Neuronal stem cell (in vitro differentiated cells): ENCODE data around the gene PIGN.

Source experiments
- DNase-seq: peaks from one replicate; pipeline ENCODE4 v3.0.0-alpha.2; 2013; ENCODE audit warnings: low spot score
- H2AFZ ChIP-seq: one replicate; pipeline ENCODE4 v1.6.1; 2013; ENCODE audit warnings: mild to moderate bottlenecking, low read length, inconsistent platforms
- H2AK5ac ChIP-seq: 2 replicates; pipeline ENCODE4 v1.6.1; 2013; ENCODE audit warnings: low read depth, mild to moderate bottlenecking, inconsistent platforms, low read length, moderate library complexity, mixed read lengths
- H2BK120ac ChIP-seq: 2 replicates; pipeline ENCODE4 v1.6.1; 2013; ENCODE audit warnings: low read depth, mild to moderate bottlenecking, inconsistent platforms, low read length, moderate library complexity, mixed read lengths
- H2BK12ac ChIP-seq: one replicate; pipeline ENCODE4 v1.6.1; 2013; ENCODE audit warnings: low read length, inconsistent platforms
- H2BK15ac ChIP-seq: 2 replicates; pipeline ENCODE4 v1.6.1; 2013; ENCODE audit warnings: mild to moderate bottlenecking, low read length, inconsistent platforms, mixed read lengths
- H2BK5ac ChIP-seq: one replicate; pipeline ENCODE4 v1.6.1; 2013; ENCODE audit warnings: inconsistent platforms, mild to moderate bottlenecking, low read length, moderate library complexity
- H3K14ac ChIP-seq: one replicate; pipeline ENCODE4 v1.6.1; 2013; ENCODE audit warnings: low read length, inconsistent platforms
- H3K18ac ChIP-seq: 2 replicates; pipeline ENCODE4 v1.6.1; 2013; ENCODE audit warnings: low read length, inconsistent platforms
- H3K23ac ChIP-seq: 2 replicates; pipeline ENCODE4 v1.6.1; 2013; ENCODE audit warnings: low read depth, mild to moderate bottlenecking, mixed read lengths, low read length, inconsistent platforms; ENCODE audit not compliant: poor library complexity
- H3K27ac ChIP-seq: replicated peaks from 3 replicates; pipeline ENCODE4 v1.5.1; 2013; ENCODE audit warnings: low read length, inconsistent platforms
- H3K27me3 ChIP-seq, 3 experiments: 2 replicates each; pipeline ENCODE4 v1.6.1; 2013; ENCODE audit warnings: low read length in 3 of 3, mild to moderate bottlenecking in 2 of 3, inconsistent platforms in 1 of 3, low read depth in 1 of 3, mixed read lengths in 1 of 3, moderate library complexity in 1 of 3; ENCODE audit not compliant: control insufficient read depth in 3 of 3, insufficient read depth in 3 of 3
- H3K36me3 ChIP-seq, 2 donors: replicated peaks in 1 of 2; 2 replicates each; pipeline ENCODE4 v1.6.1; 2013; ENCODE audit warnings: low read length in 2 of 2; ENCODE audit not compliant: control insufficient read depth in 2 of 2, insufficient read depth in 2 of 2
- H3K4ac ChIP-seq: 2 replicates; pipeline ENCODE4 v1.6.1; 2013; ENCODE audit warnings: inconsistent platforms, mild to moderate bottlenecking, low read length, moderate library complexity
- H3K4me1 ChIP-seq, 2 donors: 1 replicate in 1 of 2; 2 replicates in 1 of 2; pipeline ENCODE4 v1.6.1; 2013; ENCODE audit warnings: low read length in 2 of 2, low read depth in 1 of 2; ENCODE audit not compliant: control insufficient read depth in 2 of 2, insufficient read depth in 1 of 2
- H3K4me2 ChIP-seq: one replicate; pipeline ENCODE4 v1.6.1; 2013; ENCODE audit warnings: mild to moderate bottlenecking, low read length, inconsistent platforms; ENCODE audit not compliant: insufficient read depth, poor library complexity, severe bottlenecking
- H3K4me3 ChIP-seq, 2 donors: 2 replicates each; pipeline ENCODE4 v1.5.1; 2013; ENCODE audit warnings: low read length in 2 of 2, mild to moderate bottlenecking in 2 of 2, inconsistent platforms in 1 of 2, moderate library complexity in 1 of 2
- H3K79me1 ChIP-seq: one replicate; pipeline ENCODE4 v1.6.1; 2013; ENCODE audit warnings: low read depth, mild to moderate bottlenecking, inconsistent platforms, low read length, moderate library complexity
- H3K9ac ChIP-seq: one replicate; pipeline ENCODE4 v1.6.1; 2013; ENCODE audit warnings: mild to moderate bottlenecking, low read depth, low read length, inconsistent platforms; ENCODE audit not compliant: poor library complexity
- H3K9me3 ChIP-seq, 2 donors: replicated peaks in 1 of 2; 2 replicates each; pipeline versions ENCODE3 to v1.6.1; 2013; ENCODE audit warnings: low read length in 2 of 2, mild to moderate bottlenecking in 2 of 2, inconsistent platforms in 1 of 2, low read depth in 1 of 2, mixed read lengths in 1 of 2, moderate library complexity in 1 of 2; ENCODE audit not compliant: control insufficient read depth in 2 of 2, insufficient read depth in 1 of 2
- H4K8ac ChIP-seq: one replicate; pipeline ENCODE4 v1.6.1; 2013; ENCODE audit warnings: low read depth, mild to moderate bottlenecking, inconsistent platforms, low read length, moderate library complexity
- H4K91ac ChIP-seq: one replicate; pipeline ENCODE4 v1.6.1; 2013; ENCODE audit warnings: low read length, low read depth, mild to moderate bottlenecking, inconsistent platforms; ENCODE audit not compliant: poor library complexity
- WGBS, 2 donors: extraction: QIAGEN DNeasy Blood & Tissue Kit; methylation state at CpG; one replicate each; pipeline ENCODE4 v1.1.7; 2013; ENCODE audit warnings: missing lambda C conversion rate in 2 of 2, mixed read lengths in 1 of 2; ENCODE audit not compliant: insufficient read length in 2 of 2, insufficient replicate concordance in 1 of 2; ENCODE audit errors: extremely low coverage in 2 of 2; 5-methylcytosine and 5-hydroxymethylcytosine counted together

Gene PIGN

DNA sequence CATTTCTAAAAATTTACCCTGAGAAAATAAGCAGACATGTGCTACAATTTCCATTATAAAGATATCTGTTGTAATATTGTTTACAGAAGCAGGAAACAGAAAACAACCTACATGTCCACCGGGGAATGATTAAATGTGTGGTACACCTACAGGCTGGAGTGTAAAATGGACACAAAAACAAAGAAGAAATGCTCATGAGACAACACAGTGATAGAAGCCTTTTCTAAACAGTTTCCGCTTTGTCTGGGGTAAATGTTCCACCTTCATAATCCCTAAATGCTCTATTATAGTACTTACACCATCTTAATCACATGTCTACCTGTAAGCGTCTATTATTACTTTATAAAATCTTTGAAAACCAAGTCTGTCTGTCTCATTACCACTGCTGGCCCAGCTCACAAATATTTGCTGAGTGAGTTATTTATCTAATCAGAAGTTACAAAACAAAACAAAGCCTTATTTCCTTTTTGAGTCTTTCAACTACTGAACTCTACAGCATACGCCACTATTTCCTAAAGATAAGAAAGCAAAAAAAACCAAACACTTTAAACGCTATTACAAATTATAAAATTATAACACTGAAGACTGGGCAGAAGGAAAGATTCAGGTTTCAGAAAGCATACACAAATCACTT lies 95.3 kb downstream of the PIGN start:
- no peaks in the 10 kb centered on the region for H3K4me1 ChIP-seq
- no peak overlapping the region for H3K18ac ChIP-seq
- no peak overlapping the region for H4K8ac ChIP-seq
- H3K9ac ChIP-seq, result no peak overlapping the region
- H2BK12ac ChIP-seq, result no peak overlapping the region
- no peak for DNase-seq
- no peaks in the 10 kb centered on the region for H3K27me3 ChIP-seq
- no peak overlapping the region for H3K4me3 ChIP-seq
- H2BK120ac ChIP-seq, result no peak overlapping the region
- H3K23ac ChIP-seq, result no peak overlapping the region
- H3K27ac ChIP-seq, result no peak overlapping the region
- H3K9me3 ChIP-seq, result no peaks in the 10 kb centered on the region
- peaks cover 0 to 8% of the 10 kb centered on the region in 2 donors for H3K36me3 ChIP-seq
- H2AFZ ChIP-seq, result no peak overlapping the region
- H2AK5ac ChIP-seq, result no peak overlapping the region
- H3K4me2 ChIP-seq, result no peak overlapping the region
- H3K14ac ChIP-seq, result no peak overlapping the region
- H4K91ac ChIP-seq, result no peak overlapping the region
- H2BK5ac ChIP-seq, result no peak overlapping the region
- WGBS, 2 donors, result 100% methylated on average over 2 of the region's 5 CpGs; no CpG with 5 or more reads in 1 of the 2 donors
- no peak overlapping the region for H3K4ac ChIP-seq
- H3K79me1 ChIP-seq, result no peaks in the 10 kb centered on the region
- H2BK15ac ChIP-seq, result no peak overlapping the region

DNA sequence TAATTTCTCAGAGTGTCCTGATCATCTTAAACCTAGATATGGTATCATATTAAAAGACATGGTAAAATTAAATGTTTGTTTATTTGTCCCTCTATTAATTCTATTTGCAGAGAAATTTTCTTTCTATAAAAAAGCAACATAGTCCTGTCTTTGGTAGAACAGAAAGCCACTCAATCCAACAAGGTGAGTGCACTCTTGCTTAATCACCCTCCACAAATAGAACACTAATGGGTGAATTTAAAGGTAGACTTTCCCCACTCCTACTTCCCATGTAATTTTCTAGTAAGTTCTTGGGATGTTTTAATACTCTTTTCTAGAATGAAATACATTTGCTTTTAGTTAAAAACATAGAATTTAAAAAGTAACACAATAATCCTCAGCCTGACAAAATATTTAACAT lies 97.7 kb downstream of the PIGN start:
- no peak overlapping the region for H3K4me2 ChIP-seq
- no peak overlapping the region for H3K14ac ChIP-seq
- H2BK5ac ChIP-seq, result no peak overlapping the region
- no peak overlapping the region for H3K9ac ChIP-seq
- H2AFZ ChIP-seq, result no peak overlapping the region
- no peak overlapping the region for H2BK15ac ChIP-seq
- no peak for DNase-seq
- no peak overlapping the region for H2BK12ac ChIP-seq
- no peak overlapping the region for H3K4me3 ChIP-seq
- H3K27me3 ChIP-seq, result no peaks in the 10 kb centered on the region
- H3K4me1 ChIP-seq, result peaks cover 0 to 2% of the 10 kb centered on the region in 2 donors
- H2BK120ac ChIP-seq, result no peak overlapping the region
- H4K8ac ChIP-seq, result no peak overlapping the region
- no peak overlapping the region for H2AK5ac ChIP-seq
- no peak overlapping the region for H3K4ac ChIP-seq
- no peaks in the 10 kb centered on the region for H3K9me3 ChIP-seq
- no peaks in the 10 kb centered on the region for H3K79me1 ChIP-seq
- no peak overlapping the region for H3K23ac ChIP-seq
- no peak overlapping the region for H4K91ac ChIP-seq
- no peak overlapping the region for H3K27ac ChIP-seq
- H3K36me3 ChIP-seq, result peaks cover 0 to 9% of the 10 kb centered on the region in 2 donors
- no peak overlapping the region for H3K18ac ChIP-seq

DNA sequence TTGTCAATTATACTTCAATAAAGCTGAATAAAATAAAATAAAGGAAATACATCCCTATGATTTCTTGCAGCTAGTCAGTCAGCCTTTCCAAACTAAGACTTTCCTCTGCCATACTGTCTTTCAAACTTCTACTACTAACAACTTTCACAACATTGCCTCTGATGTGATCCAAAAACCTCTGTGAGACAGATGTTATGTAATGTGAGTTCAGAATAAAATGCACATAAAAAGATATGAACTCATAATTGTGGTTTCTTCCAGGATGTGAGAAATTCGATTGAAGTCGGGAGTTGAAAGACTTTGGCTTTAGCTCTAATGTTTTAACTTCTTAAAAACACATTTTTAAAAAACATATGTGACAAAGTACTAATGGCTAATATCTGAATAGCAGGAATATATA lies 98.7 kb downstream of the PIGN start:
- H4K8ac ChIP-seq, result no peak overlapping the region
- H3K36me3 ChIP-seq, result peaks cover 0 to 9% of the 10 kb centered on the region in 2 donors
- no CpG with 5 or more reads among the region's 2 CpGs for WGBS, 2 donors
- no peaks in the 10 kb centered on the region for H3K9me3 ChIP-seq
- no peak overlapping the region for H3K27ac ChIP-seq
- H2BK12ac ChIP-seq, result no peak overlapping the region
- no peak overlapping the region for H3K4me3 ChIP-seq
- H2BK5ac ChIP-seq, result no peak overlapping the region
- peaks cover 0 to 2% of the 10 kb centered on the region in 2 donors for H3K4me1 ChIP-seq
- no peaks in the 10 kb centered on the region for H3K27me3 ChIP-seq
- H3K4me2 ChIP-seq, result no peak overlapping the region
- no peaks in the 10 kb centered on the region for H3K79me1 ChIP-seq
- H3K4ac ChIP-seq, result no peak overlapping the region
- no peak for DNase-seq
- no peak overlapping the region for H2AFZ ChIP-seq
- H2BK120ac ChIP-seq, result no peak overlapping the region
- H3K18ac ChIP-seq, result no peak overlapping the region
- no peak overlapping the region for H3K23ac ChIP-seq
- H4K91ac ChIP-seq, result no peak overlapping the region
- no peak overlapping the region for H3K9ac ChIP-seq
- no peak overlapping the region for H3K14ac ChIP-seq
- H2BK15ac ChIP-seq, result no peak overlapping the region
- H2AK5ac ChIP-seq, result no peak overlapping the region

DNA sequence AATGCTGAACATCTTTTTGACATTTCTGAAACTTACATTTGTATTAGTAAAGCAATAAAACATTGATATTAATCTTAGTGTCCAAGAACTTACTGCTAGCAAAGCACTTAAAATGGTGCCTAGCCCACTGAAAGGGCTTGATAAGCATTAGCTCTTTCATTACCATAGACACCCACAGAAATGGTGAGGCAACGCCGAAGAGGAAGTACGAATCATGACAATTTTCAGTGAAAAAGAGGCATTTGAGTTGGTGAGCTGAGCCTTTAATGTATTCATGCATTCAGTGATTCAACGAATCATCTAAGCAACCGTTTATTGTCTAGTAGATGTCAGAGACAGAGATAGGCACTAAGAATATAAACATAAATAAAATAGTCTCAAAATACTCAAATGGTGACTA lies 101.1 kb downstream of the PIGN start:
- H3K4me1 ChIP-seq, result peaks cover 0 to 2% of the 10 kb centered on the region in 2 donors
- H3K27me3 ChIP-seq, result no peaks in the 10 kb centered on the region
- no CpG with 5 or more reads among the region's 5 CpGs for WGBS, 2 donors
- no peak overlapping the region for H2BK120ac ChIP-seq
- no peak for DNase-seq
- H3K23ac ChIP-seq, result no peak overlapping the region
- H3K4me3 ChIP-seq, result no peak overlapping the region
- no peak overlapping the region for H3K9ac ChIP-seq
- no peak overlapping the region for H3K14ac ChIP-seq
- H3K4me2 ChIP-seq, result no peak overlapping the region
- no peak overlapping the region for H4K8ac ChIP-seq
- no peak overlapping the region for H2AFZ ChIP-seq
- no peak overlapping the region for H2AK5ac ChIP-seq
- H3K18ac ChIP-seq, result no peak overlapping the region
- H3K4ac ChIP-seq, result no peak overlapping the region
- no peak overlapping the region for H2BK5ac ChIP-seq
- no peak overlapping the region for H2BK15ac ChIP-seq
- H3K36me3 ChIP-seq, result peaks cover 0 to 9% of the 10 kb centered on the region in 2 donors
- H2BK12ac ChIP-seq, result no peak overlapping the region
- no peak overlapping the region for H4K91ac ChIP-seq
- no peaks in the 10 kb centered on the region for H3K9me3 ChIP-seq
- H3K79me1 ChIP-seq, result no peaks in the 10 kb centered on the region
- no peak overlapping the region for H3K27ac ChIP-seq
